AG04449 (cell line): Measurements from ENCODE around the gene KRT36.

ENCODE experiments used
- CTCF ChIA-PET: fragments of 350-600 bp; formaldehyde crosslinking; extraction: SDS; loops from one replicate; lab custom pipeline; 2021; ENCODE audit warnings: antibody characterized with exemption; lab: Yijun Ruan, JAX
- POLR2A ChIA-PET: fragments of 400-600, 350-600 bp; formaldehyde crosslinking; extraction: SDS; loops from one replicate; lab custom pipeline; 2020; ENCODE audit warnings: antibody characterized with exemption, inconsistent platforms; lab: Yijun Ruan, JAX
- DNase-seq: peaks from one replicate; pipeline ENCODE4 v3.0.0-alpha.2; 2010; ENCODE audit warnings: low read depth, low spot score
- H3K4me3 ChIP-seq: 2 replicates; pipeline ENCODE4 v1.5.1; 2011; ENCODE audit warnings: low read depth, mild to moderate bottlenecking, control low read depth, low read length
- CTCF ChIP-seq: IDR thresholded peaks from one replicate; pipeline ENCODE4 v1.5.1; 2011; ENCODE audit warnings: mild to moderate bottlenecking, moderate library complexity, low read length, control low read depth, inconsistent platforms; ENCODE audit not compliant: insufficient read depth; ENCODE audit errors: missing control alignments

KRT36 gene

DNA sequence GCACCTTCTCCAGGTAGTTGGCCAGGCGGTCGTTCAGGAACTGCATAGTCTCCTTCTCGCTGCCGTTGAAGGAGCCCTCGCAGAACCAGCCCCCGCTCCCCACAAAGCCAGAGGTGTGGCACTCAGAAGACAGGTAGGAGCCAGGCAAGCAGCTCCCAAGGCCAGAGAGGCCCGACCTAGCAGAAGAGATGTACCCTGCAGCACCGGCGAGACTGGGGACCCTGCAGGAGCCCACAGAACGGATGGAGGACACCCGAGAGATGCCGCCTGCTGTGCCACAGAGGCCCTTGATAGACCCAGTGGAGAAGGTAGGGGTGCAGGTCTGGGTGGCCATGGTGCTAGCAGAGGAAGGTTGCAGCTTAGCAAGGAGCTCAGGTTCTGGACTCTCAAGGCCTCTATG lies at the start of gene KRT36:
KRT36 (minus strand) TSS at position 380 of the 400 bp plus-strand sequence; CDS start at position 334, 46 bp downstream.
- no peak for DNase-seq
- ChIA-PET CTCF (interaction anchor here (0.7 to 1.7 kb wide), 4 partner anchors 18 to 159 kb away, joined by 3 to 6 read pairs (median 3); no protein-coding TSS in a partner anchor), POLR2A (no interaction called here)
- H3K4me3 ChIP-seq = no peak within 1 kb of the TSS
- TF ChIP-seq CTCF = no peak

DNA sequence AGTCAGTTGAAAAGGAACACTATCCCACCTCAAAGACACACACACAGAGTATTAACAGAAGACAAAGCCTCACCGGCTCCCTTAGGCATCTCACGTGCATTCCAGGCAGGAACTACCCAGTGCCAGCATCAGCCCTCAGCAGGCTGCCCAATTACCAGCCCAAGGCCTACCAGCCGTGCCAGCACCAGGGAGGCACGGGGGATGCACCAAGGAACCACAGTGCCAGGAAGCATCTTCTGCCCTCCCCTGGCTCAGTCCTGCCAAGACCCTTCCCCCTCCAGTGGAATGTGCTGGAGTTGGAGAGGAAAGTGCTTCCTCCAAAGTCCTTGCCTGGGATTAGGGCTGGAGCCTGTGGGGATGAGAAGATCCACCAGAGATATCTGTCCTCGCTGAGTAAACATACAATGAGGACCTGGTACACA lies 49.4 kb upstream of the KRT36 start:
- POLR2A ChIA-PET = interaction anchor here (0.9 to 1.0 kb wide), 3 partner anchors 9 to 12 kb away, joined by 3 to 6 read pairs (median 3); partner anchors contain the start of gene KRT19
- DNase-seq = no peak
- CTCF ChIA-PET = interaction anchor here (0.7 to 2.3 kb wide), 6 partner anchors 9 to 124 kb away, joined by 3 to 29 read pairs (median 5); no protein-coding TSS in a partner anchor
- TF ChIP-seq CTCF = no peak
- H3K4me3 ChIP-seq = no peak overlapping the region

DNA sequence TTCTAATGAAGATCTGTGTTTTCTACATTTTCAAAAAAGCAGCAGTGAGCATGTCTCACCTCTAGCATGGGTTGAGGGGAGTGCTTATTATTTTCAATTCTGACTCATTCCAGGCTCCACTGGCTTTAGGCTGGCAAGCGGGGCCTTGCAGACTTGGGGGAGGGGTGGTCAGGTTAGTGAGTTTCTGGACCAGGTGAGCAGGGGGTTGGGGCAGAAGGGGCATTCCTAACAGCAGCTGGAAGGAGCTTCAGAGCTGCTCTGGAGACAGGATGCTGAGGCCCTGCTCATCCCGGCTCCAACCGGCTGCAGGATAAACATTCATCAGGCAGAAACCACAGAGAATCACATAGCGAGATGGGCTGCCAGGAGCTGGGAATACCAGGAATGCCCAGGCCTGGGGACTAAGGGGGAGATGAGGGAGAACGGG lies 48.9 kb upstream of the KRT36 start:
- CTCF ChIA-PET = interaction anchor here (0.7 to 2.3 kb wide), 6 partner anchors 9 to 125 kb away, joined by 3 to 29 read pairs (median 5); no protein-coding TSS in a partner anchor
- POLR2A ChIA-PET = interaction anchor here (0.9 to 1.0 kb wide), 3 partner anchors 8 to 12 kb away, joined by 3 to 6 read pairs (median 3); partner anchors contain the start of gene KRT19
- TF ChIP-seq CTCF = no peak
- H3K4me3 ChIP-seq = no peak overlapping the region
- DNase-seq = no peak

GRCh38 chr17:41537990-41538389 lies 48.3 kb upstream of the KRT36 start:
- POLR2A ChIA-PET = interaction anchor here (1.0 kb wide), 2 partner anchors 10 to 11 kb away, joined by 3 to 6 read pairs; partner anchors contain the start of gene KRT19
- CTCF ChIA-PET = interaction anchor here (0.8 to 2.3 kb wide), 5 partner anchors 11 to 126 kb away, joined by 3 to 29 read pairs (median 6); no protein-coding TSS in a partner anchor
- no peak overlapping the region for H3K4me3 ChIP-seq
- no peak for TF ChIP-seq CTCF
- no peak for DNase-seq

GRCh38 chr17:41537614-41537954 lies 47.9 kb upstream of the KRT36 start:
- DNase-seq = no peak
- ChIA-PET CTCF (interaction anchor here (0.8 to 3.4 kb wide), 5 partner anchors 12 to 126 kb away, joined by 3 to 29 read pairs (median 6); no protein-coding TSS in a partner anchor), POLR2A (no interaction called here)
- no peak overlapping the region for H3K4me3 ChIP-seq
- no peak for TF ChIP-seq CTCF
